T follicular helper cell (primary cell): Measurements from ENCODE around the gene GPRIN3.
A peak's percentile ranks its signal among the peaks of the same experiment; 100 is the strongest.
"Not testable (repeated sequence)": the region's sequence is repeated elsewhere in the genome, so short reads cannot be mapped to it uniquely, and the experiment has no call there.

Source experiments
- DNase-seq: peaks from one replicate; pipeline ENCODE4 v3.0.0-alpha.2; 2020; ENCODE audit warnings: low read depth

The GPRIN3 gene

GRCh38 chr4:89312066-89312465 lies 4.5 kb upstream of the GPRIN3 start:
- DNase-seq, result no peak

GRCh38 chr4:89311433-89311832 lies 3.8 kb upstream of the GPRIN3 start:
- no peak for DNase-seq

DNA sequence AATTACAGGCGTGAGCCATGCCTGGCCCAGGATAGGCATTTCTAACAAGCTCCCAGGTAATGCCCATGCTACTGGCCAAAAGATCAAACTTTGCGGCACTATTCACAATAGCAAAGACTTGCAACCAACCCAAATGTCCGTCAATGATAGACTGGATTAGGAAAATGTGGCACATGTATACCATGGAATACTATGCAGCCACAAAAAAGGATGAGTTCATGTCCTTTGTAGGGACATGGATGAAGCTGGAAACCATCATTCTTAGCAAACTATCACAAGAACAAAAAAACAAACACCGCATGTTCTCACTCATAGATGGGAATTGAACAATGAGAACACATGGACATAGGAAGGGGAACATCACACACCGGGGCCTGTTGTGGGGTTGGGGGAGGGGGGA lies 1.6 kb upstream of the GPRIN3 start:
- not testable (repeated sequence) for DNase-seq

DNA sequence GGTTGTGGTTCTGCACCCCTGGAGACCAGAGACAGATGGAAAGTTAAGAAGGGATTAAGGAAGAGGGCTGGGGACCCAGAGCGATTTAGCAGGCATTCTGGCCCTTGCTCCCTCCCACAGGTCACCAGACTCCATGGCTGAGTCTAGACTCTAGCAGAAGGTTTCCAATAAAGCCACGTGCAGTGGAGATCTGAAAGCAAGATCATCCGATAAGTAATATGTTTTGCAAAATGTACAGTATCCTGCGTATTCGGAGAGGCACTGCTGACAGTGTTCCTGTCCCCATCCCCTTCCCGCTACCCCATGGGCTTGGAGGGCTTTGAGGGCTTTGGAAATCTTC lies 531 bp upstream of the GPRIN3 start:
- DNase-seq, result no peak

GRCh38 chr4:89307178-89307445 lies 488 bp downstream of the GPRIN3 start:
- no peak for DNase-seq

- no peak for DNase-seq
Measured at GRCh38 chr4:89306486-89307177, 968 bp downstream of the GPRIN3 start.

GRCh38 chr4:89305712-89306437 lies 1.7 kb downstream of the GPRIN3 start:
- no peak for DNase-seq

DNA sequence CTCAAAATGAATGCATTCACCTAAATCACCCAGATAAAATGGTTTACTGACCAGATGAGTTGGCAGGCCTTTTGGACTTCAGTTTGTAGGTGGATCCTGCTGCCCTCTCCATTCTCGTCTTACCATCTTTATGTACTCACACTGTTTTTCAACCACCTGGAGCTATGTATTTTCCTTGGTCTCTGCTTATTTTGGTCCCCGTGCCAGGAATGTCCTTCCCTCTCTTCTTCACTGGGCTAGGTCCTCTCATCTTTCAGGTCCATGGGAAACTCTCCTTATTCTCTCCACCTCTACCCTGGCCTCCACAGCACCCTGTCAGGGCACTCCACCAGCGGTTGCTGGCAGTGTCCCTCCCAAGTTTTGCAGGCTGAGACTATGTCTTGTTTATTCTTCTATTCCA lies 2.6 kb downstream of the GPRIN3 start:
- no peak for DNase-seq

GRCh38 chr4:89303814-89304388 lies 3.7 kb downstream of the GPRIN3 start:
- no peak for DNase-seq

DNA sequence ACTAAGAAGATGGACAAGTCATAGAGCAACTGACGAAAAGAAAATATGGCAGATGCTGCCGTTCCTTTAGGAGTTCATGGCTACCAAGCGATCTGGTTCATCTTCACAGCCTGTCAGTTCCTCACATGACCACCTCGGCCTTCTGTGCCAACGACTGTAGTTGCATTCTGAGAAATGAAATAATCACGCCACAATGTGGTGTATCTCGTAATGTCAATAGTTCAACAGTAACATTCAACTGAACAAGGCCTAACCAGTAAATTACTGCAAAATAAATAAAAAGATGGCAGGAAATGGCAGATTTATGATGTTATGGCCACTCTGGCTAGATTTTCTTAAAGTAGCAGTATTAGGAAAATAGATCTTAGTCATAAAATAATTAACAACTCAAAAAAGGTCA lies 4.4 kb downstream of the GPRIN3 start:
- DNase-seq, result peak; percentile 32

DNA sequence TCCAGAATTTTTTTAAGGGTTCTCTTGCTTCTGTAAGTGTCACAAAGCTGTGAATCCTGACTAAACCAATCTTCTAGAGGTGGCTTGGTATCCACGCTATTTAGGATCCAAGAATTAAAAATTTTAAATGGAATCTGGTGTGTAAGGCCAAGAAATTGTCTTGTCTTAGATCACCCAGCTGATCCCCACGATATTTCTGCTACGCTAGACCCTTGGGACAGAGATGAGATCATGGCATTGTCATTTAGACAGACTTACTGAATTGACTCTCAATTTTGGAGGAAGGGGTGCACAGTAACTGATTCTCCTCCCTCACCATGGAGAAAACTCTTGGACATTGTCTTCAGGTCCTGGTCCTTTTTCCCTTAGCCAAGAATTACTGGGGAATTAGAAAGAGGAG lies 5.7 kb downstream of the GPRIN3 start:
- DNase-seq, result no peak

GRCh38 chr4:89301003-89301402 lies 6.6 kb downstream of the GPRIN3 start:
- DNase-seq, result no peak

- DNase-seq, result no peak
Measured at GRCh38 chr4:89300499-89300898, 7.1 kb downstream of the GPRIN3 start.

- DNase-seq, result no peak
Measured at GRCh38 chr4:89300060-89300459, 7.5 kb downstream of the GPRIN3 start.

DNA sequence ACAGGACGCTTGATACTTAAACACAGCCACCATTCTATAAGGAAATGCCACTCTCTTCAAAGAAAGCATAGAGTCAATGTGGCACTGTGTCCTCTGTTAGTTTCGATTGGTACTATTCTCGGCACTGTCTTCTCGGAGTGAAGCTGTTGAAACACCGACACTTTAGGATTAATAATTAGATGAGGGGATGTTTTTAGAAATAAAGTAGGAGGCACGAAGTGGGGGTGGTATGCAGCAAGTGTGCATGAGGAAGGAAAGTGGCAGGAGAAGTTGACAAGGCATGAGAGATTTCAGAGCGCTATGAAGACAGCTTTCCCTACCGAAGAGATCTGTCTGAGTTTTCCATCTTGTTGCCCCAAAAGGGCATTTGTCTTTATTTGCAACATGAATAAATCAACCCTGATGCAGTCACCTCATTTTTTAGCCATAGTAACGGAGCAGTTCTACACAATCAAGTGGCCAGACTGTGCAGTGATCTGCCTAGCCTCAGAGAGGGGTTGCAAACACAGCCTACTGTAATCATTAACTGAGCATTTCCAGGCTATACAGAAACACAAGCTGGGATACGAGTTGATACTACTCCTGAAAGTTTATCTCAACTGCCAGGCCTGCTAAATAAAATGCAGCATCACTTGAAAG lies 8.3 kb downstream of the GPRIN3 start:
- DNase-seq, result no peak

DNA sequence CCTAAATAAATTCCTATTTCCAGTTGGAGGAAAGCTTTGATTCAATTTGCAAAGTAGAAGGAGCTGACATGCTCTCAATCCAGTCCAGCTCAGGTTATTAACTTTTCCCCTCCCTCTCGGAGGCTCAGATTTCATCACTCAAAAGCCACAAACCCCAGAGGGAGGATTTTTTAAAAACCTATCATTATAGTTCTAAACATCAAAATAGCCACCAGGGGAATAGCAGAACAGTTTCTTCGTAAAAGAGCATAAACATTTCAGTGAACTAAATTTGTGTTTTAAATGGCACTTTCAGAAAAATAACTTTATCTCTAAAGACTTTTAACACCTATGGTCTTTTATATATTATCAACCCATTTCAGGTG lies 8.8 kb downstream of the GPRIN3 start:
- no peak for DNase-seq

DNA sequence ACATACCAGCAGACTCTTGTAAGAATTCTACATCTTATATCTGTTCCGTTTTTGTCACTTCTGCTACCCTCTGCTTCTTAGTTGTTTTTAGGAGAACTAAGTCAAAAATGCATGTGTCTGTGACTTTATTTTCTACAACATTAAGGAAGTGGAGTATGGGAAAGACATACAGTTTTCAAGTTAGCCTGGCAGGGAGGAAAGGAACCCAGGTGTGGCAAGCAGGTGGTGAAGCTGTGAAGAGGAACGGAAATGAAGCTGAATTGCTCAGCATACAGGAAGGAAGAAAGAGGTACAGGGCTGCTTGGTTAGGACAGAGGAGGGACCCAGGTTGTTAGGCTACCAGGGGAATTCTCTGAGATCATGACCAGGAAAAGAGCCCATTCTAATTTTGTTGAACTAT lies 9.4 kb downstream of the GPRIN3 start:
- no peak for DNase-seq

- no peak for DNase-seq
Measured at GRCh38 chr4:89296896-89297295, 10.7 kb downstream of the GPRIN3 start.

DNA sequence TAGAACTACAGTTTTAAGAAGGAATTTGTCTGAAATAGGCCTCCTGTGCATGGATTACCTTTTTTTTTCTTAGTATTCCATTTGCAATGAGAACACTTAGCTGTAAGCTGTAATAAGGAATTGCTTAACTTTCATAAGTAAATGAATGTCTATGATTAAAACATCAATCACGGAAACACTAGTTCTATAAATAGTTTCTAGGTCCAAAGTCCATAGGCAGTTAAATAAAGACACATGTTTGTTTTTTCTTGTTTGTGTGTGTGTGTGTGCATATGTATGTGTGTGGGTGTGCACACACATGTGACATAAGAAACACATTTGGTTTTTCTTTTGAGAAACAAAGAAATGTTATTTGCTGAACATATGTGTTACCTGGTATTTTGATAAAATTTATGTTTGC lies 11.2 kb downstream of the GPRIN3 start:
- no peak for DNase-seq

GRCh38 chr4:89295415-89295927 lies 12.1 kb downstream of the GPRIN3 start:
- no peak for DNase-seq

DNA sequence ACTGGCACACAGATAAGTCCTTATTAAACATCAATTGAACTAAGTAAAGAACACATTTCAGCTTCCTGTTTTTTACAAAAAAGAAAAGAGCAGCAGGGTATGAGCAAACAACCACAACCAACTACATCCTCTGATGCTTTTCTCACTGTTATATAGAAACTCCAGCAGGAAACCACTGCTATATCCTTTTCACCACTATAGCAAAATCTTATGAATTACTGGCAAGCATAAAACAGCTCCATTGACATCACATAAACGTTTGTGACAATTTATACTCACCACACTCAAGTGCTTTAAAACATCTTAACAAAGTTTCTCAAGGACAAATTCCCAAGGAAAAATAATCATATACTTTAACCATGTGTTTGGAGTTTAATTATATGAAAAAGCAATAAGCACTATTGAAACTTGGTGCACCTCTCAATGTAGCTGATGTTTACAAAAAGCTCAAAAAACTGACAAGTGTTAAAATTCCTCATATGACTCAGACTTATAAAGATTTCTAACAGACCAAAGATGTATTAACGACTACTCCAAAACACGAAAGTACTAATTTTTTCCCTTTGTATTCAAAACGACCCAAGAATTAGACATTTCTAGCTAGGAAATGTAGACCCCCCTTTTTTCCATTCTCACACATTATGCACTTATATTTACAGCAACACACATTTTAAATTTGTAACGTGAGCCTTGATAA lies 12.9 kb downstream of the GPRIN3 start:
- DNase-seq, result no peak

DNA sequence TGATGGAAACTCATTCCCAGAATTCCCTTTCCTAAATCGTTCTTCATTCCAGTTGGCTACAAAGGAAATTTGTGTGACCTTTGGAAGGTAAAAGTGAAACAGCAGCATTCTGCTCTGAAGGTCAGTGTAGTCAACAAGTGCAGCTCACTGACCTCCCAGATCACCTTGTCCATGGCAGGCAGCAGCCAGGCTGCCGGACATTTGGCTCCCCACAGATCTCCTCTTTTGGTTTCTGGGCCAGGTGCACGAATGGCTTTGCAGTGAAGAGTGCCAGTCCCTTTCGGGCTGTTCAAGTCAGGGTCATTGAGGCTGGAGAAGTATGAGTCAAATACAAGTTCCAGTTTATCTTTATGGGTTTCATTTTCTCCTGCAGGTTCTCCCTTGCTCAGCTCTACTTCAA lies 14.3 kb downstream of the GPRIN3 start:
- no peak for DNase-seq
